COLO829 (cell line): ENCODE results near the gene NUP210.

Experiments
- DNase-seq: peaks from one replicate; pipeline ENCODE4 v3.0.0; 2012; ENCODE audit warnings: low spot score

The NUP210 gene

DNA sequence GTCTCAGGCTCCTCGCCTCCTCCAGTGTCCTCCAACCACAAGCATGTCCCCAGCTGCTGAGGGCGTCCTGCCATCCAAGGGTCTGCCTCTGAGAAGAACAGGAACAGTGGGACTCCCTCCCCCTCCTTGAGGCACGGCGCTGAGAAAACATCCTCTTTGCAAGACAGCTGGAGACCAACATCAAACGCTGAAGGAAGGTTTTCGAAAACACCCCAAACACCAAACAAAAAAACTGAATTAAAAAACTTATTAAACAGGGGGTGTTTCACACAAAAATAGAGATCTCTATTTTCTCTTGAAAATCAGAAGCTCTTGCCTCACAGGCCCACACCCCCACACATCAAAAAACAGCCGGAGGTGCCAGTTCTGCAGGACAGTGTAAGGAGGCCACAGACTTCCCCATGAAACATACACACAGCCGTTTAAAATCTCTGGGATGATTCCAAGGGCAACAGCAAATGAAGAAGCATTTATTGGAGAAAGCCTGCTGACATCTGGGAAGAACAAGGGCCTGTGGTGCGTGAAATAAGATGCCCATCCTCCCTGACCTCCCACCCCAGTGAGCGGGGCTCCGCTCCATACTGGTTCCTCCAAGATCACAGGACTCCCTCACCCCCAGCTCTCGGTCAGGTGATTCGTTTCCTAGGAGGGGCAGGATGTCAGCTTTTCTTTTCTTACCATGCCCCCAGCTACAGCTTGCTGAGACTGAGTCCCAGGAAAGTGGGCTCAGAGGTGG is 71.3 kb downstream of the NUP210 start:
- DNase-seq, result no peak

DNA sequence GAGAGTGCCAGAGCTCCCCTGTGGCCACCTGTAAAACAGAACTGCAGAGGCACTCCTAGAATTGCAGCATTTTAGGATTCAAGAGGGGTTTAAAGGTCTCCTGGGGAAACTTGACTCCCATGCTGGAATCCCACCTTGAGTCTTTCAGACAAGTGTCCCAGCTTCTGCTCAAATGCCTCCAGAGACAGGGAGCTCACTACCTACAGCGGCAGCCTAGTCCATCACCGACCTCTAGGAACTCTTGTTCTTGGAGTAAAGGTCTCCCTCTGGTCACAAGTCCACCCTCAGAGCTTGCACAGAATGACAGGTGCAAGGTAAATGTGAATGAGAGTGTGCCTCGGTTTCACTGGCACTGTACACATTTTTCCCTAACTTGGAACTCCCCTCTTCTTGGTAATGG is 72.0 kb downstream of the NUP210 start:
- DNase-seq, result no peak

DNA sequence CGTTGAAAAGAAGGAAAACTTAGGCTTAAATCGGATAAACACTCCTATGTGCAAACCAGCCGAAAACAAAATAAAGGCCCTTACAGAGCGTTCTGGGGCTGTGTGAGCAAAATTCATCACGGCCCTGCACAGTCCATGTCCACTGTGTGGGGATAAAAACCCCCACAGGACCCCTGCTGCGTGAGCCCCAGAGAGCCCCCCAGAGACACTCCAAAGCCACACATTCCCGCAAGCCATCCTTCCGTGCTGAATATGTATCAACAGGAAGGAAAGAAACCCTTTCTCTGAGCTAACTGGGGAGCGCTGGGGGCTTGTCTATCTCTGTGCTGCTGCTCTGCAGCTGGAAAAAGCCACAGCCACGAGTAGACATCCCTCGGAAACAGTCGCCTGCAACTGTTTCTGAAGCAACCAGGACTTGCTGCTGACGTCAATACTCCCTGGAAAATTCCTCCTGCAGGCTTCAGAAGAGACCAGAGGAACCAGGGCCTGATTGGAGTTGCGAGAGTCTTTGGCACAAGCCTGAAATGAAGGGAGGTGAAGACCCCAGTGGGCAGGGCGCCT is 72.7 kb downstream of the NUP210 start:
- no peak for DNase-seq

- peak; percentile 3 for DNase-seq
These were observed 73.4 kb downstream of the NUP210 start for GRCh38 chr3:13346481-13347389.

- no peak for DNase-seq
These were observed 74.3 kb downstream of the NUP210 start for GRCh38 chr3:13345772-13346171.

DNA sequence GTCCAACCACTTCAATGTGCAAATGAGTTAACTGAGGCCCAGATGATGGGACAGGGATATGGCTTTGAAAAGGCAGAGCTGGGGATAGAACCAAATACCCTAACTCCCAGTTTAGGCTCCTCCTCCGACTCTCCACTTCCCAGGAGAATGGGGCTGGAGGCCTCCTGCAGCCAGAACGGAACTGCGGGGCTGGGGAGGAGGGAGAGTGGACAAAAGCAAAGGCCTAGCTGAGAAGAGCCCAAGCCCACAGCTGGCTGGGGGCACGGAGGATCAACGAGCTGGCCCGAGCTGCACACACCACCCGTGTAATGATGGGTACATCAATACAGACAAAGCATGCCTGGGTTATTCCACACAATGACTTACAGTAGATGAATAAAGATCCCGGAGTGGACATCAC is 74.8 kb downstream of the NUP210 start:
- no peak for DNase-seq

- DNase-seq, result no peak
These were observed 75.5 kb downstream of the NUP210 start for GRCh38 chr3:13344663-13345062.

GRCh38 chr3:13343601-13344000 is 76.5 kb downstream of the NUP210 start:
- DNase-seq, result no peak

DNA sequence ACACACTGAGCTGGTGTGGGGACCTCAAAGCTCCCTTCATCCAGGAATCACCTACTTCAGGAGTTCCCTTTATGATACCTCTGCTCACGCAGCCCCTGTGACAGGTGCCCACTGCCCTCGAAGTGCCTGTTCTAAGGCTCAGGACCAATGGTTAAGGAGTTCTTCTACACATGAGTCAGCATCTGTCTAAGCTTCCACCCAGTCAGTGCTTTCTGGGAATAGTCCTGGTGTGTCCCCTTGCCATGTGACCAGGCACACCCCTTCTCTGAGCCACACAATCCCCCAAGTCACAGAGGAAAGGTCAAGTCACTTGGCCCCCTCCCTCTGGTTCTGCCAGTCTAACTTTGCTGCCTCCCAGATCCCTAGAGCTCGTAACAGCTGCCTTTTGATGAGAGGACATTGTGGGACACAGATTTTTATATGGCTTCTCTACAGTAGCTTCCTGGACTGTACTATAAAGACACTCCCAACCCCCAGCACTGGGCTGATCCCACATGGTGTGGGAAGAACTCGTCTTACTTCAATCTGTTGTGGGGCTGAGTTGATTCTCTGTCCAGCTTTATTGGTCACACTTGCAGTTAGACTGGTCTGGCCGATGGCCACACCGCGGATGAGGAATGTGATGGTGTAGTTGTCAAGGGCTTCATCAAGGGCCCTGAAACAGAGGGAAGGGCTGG is 78.8 kb downstream of the NUP210 start:
- DNase-seq, result no peak

DNA sequence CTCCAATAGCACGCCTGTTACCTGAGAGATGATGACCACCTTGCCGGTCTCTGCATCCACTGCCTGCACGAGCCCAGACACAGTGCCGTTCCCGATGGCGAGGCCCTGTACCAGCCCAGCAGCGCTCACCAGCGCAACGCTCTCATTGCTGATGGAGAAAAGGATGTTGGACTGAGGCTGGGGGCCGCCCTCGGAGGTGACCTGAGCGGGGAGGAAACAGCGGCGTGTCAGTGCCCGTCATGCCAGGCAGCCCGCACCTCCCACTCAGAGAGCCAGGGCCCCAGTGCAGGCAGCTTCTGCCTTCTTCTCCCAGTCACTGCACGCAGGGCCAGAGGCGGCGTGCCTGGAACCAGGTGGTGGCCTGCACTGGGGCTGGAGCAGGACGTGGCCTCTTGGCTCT is 80.3 kb downstream of the NUP210 start:
- no peak for DNase-seq

- DNase-seq, result no peak
These were observed 81.1 kb downstream of the NUP210 start for GRCh38 chr3:13338996-13339395.

- DNase-seq, result no peak
These were observed 81.9 kb downstream of the NUP210 start for GRCh38 chr3:13338231-13338630.

DNA sequence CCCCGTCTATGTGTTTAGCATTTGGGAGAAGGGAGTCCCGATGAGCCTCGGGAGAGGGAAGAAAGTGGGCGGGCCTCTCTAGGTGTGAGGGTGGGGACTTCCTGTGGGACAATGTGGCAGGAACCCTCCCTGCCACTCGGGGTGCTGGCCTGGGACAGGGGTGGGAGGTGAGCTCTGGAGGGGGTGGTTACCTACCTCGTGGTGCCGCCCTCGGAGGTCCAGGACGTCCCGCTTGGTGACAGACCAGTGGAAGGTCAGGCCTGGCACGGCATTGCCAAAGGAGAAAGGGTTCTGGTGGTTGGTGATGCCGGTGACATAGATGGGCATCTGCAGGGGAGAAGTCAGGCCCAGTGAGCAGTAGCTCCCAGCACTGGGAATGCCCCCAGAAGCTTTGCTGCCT is 83.5 kb downstream of the NUP210 start:
- no peak for DNase-seq

GRCh38 chr3:13335503-13335902 is 84.6 kb downstream of the NUP210 start:
- DNase-seq, result no peak

DNA sequence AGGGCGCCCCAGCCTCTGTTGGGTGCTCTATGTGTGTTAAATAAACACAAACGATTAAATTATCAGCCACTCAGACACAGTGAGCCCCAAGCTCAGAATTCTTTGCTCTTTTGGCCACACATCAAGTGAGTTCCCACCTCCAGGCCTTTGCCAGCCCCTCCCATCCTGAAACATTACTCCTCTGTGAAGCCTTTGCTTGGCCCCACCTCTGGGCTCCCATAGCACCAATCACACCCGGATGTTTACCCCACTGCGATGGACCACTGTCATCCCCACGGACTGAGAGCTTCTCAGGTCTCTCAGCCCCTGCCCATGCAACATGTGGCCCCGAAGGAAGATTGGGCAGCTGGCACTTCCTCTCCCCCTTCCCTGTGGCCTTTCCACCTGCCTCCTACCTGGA is 85.1 kb downstream of the NUP210 start:
- DNase-seq, result no peak

DNA sequence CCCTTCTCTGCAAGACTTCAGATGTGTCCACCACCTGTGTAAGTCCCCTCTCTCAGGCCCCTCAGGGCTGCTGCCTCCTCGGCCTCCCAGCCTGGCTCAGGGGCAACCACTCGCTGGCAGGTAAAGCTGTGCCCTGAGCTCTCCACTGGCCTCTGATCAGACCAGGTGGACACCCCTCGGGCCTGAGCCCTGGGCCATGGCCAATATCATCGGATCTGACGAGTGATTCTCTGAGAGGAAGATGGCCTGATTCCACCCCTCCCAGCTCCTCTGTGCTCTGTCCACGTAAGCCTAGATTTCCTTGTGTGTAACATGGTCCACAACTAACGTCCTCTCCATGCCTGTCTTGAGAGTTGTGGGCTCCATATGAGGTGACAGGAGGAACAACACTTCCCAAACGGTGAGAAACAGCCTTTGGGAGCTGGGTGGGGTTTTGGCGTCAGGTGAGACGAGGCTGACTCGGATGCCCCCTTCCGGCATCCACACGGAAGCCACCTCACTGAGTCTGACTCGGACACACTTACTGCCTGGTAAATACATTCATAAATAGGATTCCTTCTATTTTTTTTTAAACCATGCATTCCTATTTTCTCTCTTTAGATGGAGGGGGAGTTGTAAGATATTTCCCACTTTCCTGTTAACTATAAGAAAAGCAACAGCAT is 86.8 kb downstream of the NUP210 start:
- no peak for DNase-seq

GRCh38 chr3:13332740-13333139 is 87.4 kb downstream of the NUP210 start:
- no peak for DNase-seq

GRCh38 chr3:13332158-13332557 is 88.0 kb downstream of the NUP210 start:
- no peak for DNase-seq

DNA sequence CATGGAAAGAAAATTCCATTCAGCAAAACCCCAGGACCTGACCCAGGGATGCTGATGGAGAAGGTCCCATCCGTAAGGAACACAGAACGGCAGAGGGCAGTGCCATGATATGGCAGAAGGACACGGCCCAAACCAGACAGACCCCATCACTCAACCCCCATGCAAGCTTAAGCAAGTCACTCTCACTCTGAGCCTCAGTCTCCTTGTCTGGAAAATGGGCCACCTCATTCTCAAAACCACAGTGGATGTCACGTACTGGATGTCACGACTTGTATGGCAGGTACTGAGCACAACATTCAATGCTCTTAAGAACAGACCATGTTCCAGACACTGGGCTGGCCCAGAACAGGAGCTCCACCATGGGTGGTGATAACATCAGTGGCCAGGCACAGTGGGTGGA is 90.4 kb downstream of the NUP210 start:
- DNase-seq, result no peak

DNA sequence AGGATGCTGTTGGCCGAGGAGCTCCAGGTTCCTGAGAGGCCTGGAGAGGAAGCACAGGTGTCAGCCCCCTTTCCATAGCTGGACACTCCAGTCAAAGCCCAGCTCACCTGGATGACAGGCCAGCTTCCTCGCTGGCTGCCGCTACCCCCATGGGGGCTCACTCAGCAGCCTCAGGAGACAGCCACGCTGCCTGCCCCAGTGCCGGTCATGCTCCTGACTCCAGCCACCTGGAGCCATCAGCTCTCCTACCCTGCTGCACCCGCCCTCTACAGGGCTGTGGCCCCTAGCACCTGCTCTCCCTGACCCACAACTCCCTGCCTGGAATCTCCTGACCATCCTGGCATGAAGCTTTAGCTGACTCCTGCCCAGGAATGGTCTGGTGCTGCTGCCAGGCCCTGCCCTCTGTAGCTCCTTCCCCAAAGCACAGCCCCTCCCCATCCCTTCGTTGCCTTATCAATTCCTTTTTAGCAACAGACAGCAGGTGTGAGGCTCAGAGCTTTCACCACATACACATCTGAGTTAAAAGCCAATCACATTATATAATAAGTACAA is 94.2 kb downstream of the NUP210 start:
- no peak for DNase-seq

GRCh38 chr3:13324835-13325501 is 95.2 kb downstream of the NUP210 start:
- no peak for DNase-seq
